AG08396 (cell line): ENCODE results near the gene CERS5.
"Not testable (repeated sequence)": the region's sequence is repeated elsewhere in the genome, so short reads cannot be mapped to it uniquely, and the experiment has no call there.

Experiments
- DNase-seq: peaks from one replicate; pipeline ENCODE4 v3.0.0; 2012; ENCODE audit warnings: low spot score, mixed read lengths

CERS5 gene

DNA sequence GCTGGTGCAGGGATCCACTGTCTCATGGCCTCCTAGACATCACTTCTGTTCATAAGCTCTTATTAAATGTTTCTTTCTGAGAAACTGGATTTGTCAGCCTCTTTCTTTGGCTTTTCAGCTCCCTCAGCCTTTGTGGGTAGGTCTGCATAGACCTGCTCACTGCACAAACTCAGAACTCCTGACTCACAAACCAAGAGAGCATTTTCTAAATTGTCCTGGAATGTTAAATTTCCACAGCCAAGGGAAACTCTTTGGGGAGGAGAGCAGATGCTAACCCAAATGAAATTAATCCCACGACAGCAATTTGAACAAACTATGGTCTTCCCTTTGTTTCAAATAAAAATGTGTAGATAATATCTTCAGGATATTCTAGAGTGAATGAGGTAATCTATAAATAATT is 19.5 kb upstream of the CERS5 start:
- peak; percentile 19 for DNase-seq

DNA sequence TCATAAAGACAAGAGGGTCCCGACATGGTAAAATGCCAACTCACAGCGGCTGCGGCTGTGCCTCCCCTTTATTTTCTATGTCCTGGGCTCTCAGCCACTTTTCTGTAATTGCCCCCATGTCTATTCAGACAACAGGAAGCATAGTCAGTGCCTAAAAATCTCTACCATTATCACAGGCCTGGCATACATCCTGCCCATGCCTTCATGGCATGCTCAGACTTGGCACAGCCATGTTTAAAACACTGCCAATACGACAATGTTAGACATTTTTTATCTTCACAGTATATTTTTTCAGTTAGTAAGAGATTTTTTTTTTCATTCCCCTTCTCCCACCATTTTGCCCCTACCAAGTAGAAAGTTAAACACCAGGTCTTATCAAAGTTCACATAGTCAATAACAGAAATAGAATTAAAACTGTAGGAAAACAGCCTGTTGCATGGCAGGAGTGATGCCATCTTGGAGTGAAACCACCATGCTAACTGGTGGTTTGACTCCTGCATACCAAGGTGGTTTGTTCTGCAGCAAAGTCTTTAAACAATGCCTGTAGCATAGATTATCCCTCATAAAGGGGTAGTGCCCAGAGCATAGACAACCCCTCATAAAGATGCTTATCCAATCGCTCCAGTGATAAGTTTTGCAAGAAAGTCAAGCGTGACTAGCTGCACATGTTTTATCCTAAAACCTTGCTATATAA is 18.9 kb upstream of the CERS5 start:
- DNase-seq = no peak

GRCh38 chr12:50185301-50185895 is 18.2 kb upstream of the CERS5 start:
- no peak for DNase-seq

GRCh38 chr12:50184261-50184660 is 17.1 kb upstream of the CERS5 start:
- DNase-seq = no peak

- DNase-seq = no peak
Measured at GRCh38 chr12:50182461-50182860, 15.3 kb upstream of the CERS5 start.

GRCh38 chr12:50181691-50182090 is 14.5 kb upstream of the CERS5 start:
- no peak for DNase-seq

DNA sequence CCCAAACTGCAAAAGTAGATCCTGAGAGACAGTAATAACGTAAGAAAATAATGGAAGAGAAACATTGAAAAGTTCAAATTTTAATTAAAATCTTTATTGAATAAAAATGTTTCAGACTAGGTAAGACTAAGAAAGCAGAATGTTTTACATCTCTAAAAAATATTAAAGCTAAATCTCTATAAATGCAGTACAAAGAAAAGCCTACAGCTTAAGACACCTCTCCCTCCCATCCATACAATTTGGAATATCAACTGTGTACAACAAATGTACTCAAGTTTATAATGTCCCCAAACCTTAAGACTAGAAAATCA is 8.5 kb upstream of the CERS5 start:
- no peak for DNase-seq

GRCh38 chr12:50174971-50175715 is 8.0 kb upstream of the CERS5 start:
- DNase-seq = peak; percentile 21

DNA sequence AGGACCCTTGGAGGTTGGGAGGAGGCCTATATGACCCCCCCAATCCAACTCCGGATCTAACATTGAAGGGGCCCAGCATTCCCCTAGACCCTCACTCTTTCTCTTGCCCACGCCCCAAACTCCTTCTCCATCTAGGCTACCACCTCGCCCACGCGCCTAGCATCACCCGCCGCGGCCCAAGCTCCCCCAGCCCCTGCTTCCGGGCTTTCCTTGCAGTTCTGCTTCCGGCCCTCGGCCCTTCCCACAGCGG is 445 bp downstream of the CERS5 start:
- no peak for DNase-seq

GRCh38 chr12:50164963-50165362 is 2.2 kb downstream of the CERS5 start:
- DNase-seq = no peak

DNA sequence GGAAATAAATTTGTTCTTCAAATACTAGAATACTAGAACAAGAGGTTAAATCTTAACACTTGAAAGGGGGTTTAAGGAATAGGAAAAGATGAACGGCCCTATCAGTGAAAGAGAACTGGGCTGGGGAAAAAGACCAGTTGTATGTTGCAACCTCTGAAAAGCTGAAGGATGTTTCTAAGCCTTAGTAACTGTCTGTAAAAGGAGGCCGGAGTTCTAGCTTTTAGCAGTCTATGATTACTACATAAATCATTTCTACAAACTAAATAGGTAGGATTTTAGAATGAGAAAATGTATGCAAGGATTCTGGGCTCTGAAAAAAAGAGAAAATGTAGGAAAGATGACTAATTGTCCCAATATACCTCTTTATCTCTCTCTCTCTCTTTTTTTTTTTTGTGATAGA is 4.9 kb downstream of the CERS5 start:
- DNase-seq = peak; percentile 11

DNA sequence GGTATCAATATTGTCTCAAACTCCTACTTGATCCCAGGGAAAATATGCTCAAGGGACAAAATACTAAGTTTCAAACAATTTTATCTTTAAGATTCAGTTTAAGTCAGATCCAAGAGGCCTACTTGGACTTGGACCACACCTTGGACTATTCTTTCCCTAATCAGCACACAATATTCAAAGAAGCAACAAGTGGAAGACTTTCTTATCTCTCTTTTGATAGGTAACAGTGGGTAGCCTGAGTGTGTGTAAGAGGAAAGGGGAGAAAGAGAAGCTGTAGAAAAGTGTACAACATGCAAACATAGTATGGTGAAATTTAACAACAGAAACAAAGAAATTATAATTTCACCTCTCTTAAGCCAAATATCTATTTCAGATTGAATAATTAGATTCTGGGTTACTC is 6.5 kb downstream of the CERS5 start:
- DNase-seq = no peak

DNA sequence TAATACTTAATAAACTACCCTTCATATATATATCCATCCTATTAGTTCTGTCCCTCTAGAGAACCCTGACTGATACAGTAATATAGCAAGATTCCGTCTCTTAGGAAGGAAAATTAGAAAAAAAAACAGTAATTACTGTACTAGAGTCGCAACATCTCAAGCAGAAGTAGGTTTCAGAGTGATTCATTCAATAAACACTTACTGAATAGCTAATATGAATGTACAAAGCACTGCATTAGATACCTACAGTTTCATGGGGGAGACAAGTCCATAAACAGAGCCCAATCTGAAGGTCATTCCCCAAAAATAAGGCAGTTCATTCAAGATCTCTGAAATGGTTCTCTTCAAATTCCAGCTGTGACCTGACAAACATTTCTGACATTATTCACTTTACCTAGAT is 9.9 kb downstream of the CERS5 start:
- DNase-seq = no peak

- DNase-seq = no peak
Measured at GRCh38 chr12:50156641-50157040, 10.5 kb downstream of the CERS5 start.

GRCh38 chr12:50154947-50155346 is 12.2 kb downstream of the CERS5 start:
- DNase-seq = not testable (repeated sequence)

DNA sequence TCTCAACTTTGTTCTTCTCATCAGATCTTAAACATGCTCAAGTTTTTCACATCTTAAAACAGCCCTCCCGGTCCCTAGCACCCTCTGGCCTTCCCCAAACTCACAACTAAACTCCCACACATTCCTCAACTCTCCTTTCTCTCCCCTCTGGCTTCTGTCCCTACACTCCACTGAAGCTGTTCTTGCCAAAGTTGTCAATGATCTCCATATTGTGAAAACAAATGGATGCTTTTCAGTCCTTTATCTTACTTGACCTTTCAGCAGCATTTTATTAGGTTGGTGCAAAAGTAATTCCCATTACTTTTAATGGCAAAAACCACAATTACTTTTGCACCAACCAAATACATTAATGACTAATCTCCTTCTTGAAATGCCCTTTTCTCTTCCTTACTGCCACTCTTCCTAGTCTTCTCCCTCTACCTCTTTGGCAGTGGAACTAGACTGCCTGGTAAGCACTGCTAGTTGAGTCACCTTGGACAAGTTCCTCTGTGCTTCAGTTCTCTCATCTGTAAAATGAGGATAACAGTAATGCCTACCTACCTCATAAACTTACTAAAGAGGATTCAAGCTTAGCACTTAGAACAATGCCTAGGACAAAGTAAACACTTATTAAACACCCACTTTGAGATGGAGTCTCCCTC is 16.0 kb downstream of the CERS5 start:
- no peak for DNase-seq

GRCh38 chr12:50149311-50149710 is 17.9 kb downstream of the CERS5 start:
- DNase-seq = no peak

DNA sequence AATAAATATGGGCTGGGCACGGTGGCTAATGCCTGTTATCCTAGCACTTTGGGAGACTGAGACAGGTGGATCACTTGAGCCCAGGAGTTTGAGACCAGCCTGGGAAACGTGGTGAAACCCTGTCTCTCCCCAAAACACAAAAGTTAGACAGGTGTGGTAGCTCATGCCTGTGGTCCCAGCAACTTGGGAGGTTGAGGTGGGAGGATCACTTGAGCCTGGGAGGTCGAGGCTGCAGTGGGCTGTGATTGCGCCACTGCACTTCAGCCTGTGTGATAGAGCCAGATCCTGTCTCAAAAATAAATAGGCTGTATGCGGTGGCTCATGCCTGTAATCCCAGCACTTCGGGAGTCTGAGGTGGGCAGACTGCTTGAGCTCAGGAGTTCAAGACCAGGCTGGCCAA is 19.2 kb downstream of the CERS5 start:
- not testable (repeated sequence) for DNase-seq

- no peak for DNase-seq
Measured at GRCh38 chr12:50147281-50147680, 19.9 kb downstream of the CERS5 start.

- DNase-seq = no peak
Measured at GRCh38 chr12:50145439-50145838, 21.7 kb downstream of the CERS5 start.

GRCh38 chr12:50142993-50143392 is 24.2 kb downstream of the CERS5 start:
- DNase-seq = no peak

GRCh38 chr12:50132505-50133135 is 34.5 kb downstream of the CERS5 start:
- DNase-seq = peak; percentile 21

DNA sequence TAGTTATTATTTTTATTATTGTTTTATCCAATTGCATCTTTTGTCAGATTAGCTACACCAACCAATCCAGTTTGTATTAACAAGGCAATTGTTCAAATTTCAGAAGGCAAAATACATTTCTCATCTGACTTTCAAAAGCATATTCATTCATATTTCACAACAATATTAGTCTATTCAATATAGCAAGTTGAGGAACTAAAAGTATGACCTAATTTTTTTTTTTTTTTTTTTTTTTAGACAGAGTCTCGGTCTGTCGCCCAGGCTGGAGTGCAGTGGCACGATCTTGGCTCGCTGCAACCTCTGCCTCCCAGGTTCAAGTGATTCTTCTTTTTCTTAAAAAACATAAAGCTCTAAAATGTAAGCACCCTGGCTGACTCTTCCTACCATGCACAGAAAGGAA is 37.9 kb downstream of the CERS5 start:
- no peak for DNase-seq
